Right lobe of liver (tissue), 6 donors: ENCODE results near the gene DVL1. TPM values are rescaled to one million over a fixed set of nuclear protein-coding genes. Genes with fewer than 3 reads are reported as not detected.
A peak's percentile ranks its signal among the peaks of the same experiment; 100 is the strongest.

ENCODE experiments used
- ATAC-seq, 4 donors: fragments of 200-7000 bp; cut with Tn5 transposase; one replicate each; pipeline ENCODE4 v1.9.1; 2020; ENCODE audit warnings: mild to moderate bottlenecking in 4 of 4, moderate library complexity in 4 of 4
- DNase-seq, 3 donors: peaks; one replicate each; pipeline ENCODE4 v3.0.0-alpha.2; 2020
- H3K27ac ChIP-seq, 3 donors: fragments of 200-600 bp; one replicate each; pipeline ENCODE4 v1.8.0; 2022
- H3K27me3 ChIP-seq, 2 donors: fragments of 200-600 bp; one replicate each; pipeline ENCODE4 v1.8.0; 2022
- H3K36me3 ChIP-seq, 4 donors: fragments of 200-600 bp; sonication (generic) in 1 of 4; one replicate each; pipeline versions ENCODE4 v1.5.1 to v1.8.0; 2017 to 2022; ENCODE audit warnings: control low read depth in 1 of 4
- H3K4me1 ChIP-seq, 4 donors: fragments of 200-600 bp; sonication (generic) in 1 of 4; one replicate each; pipeline versions ENCODE4 v1.5.1 to v1.8.0; 2017 to 2022; ENCODE audit warnings: control low read depth in 1 of 4
- H3K4me3 ChIP-seq, 3 donors: fragments of 200-600 bp; one replicate each; pipeline ENCODE4 v1.8.0; 2022
- H3K9me3 ChIP-seq, 4 donors: fragments of 200-600 bp; sonication (generic) in 1 of 4; one replicate each; pipeline versions ENCODE4 v1.5.1 to v1.8.0; 2017 to 2022; ENCODE audit warnings: control low read depth in 1 of 4
- POLR2A ChIP-seq: fragments of 450-650 bp; IDR thresholded peaks from one replicate; pipeline ENCODE4 v1.6.1; 2017; ENCODE audit warnings: antibody characterized with exemption, mild to moderate bottlenecking
- WGBS: methylation state at CpG from one replicate; pipeline ENCODE4 v1.1.6; 2018; ENCODE audit warnings: low coverage, low lambda C conversion rate; ENCODE audit not compliant: insufficient coverage; ENCODE audit errors: missing lambda C conversion rate; 5-methylcytosine and 5-hydroxymethylcytosine counted together
- intact Hi-C, 2 donors: fragments of 100-400 bp; cut with DNase I; formaldehyde crosslinking; loops; one replicate each; pipeline versions ENCODE4 v1.11.2 to v1.14.1; 2022
- total RNA-seq, 6 experiments: library from RNA; depleted of rRNA in 2 of 6; stranded (reverse); fragments of >200 nt in 2 of 6; fragmentation: NEBNext Ultra II Directional in 3 of 6; extraction: Animal tissue kit (Norgen Biotek cat#: 25700) in 3 of 6; gene quantifications; one replicate each; pipeline versions ENCODE4 v1.1.0 to v1.2.4, GENCODE V29; 2016 to 2023
- TF ChIP-seq, protein P1 (sequence below), 4 donors: fragments of 200-600 bp in 3 of 4; fragments of 450-650 bp in 1 of 4; IDR thresholded peaks; one replicate each; pipeline versions ENCODE4 v1.5.1 to v1.8.0; 2016 to 2022; ENCODE audit warnings: antibody characterized with exemption in 4 of 4, mild to moderate bottlenecking in 2 of 4
- donor health status: DM: no; HTN: yes; CAD: no.
- donor health status: DM: no; HTN: no; CAD: no.
- donor health status: DM: no; HTN: no; CAD: no.
- donor health status: DM: no; HTN: yes; CAD: no.
- donor health status: DM: no; HTN: yes; CAD: no.

The DVL1 gene
- total RNA-seq, 6 experiments from 2014 or later: 32.7 to 54.6 (median 41.2) TPM

DNA sequence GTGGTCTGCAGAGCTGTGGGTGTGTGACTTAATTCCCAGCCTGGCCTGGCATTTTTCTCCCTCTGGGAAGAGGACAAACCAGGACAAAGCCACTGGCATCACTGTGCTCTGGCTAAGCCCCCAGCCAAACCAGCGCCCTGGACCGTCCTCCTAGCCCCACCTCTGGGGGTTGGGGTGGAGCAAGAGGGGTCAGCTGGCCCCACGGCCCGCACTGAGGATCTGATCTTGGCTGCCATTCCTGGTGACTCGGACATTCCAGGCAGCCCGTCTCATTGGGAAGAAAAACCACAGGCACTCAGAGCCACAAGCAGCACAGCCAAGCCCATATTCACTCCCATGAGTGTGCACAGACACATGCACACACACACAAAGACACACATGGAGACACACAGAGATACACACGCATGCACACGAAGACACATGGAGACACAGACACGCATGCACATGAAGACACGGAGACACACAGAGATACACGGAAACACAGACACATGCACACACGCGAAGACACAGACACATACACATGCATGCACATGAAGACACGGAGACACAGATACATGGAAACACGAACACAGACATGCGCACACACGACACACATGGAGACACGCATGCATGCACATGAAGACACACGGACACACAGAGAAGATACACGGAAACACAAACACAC is 11.4 kb upstream of the DVL1 start:
- Histone ChIP-seq H3K27me3 (no peaks in the 10 kb centered on the region), H3K27ac (no peak overlapping the region), H3K4me1 (no peaks in the 10 kb centered on the region), H3K36me3 (no peaks in the 10 kb centered on the region), H3K4me3 (no peak overlapping the region), H3K9me3 (no peaks in the 10 kb centered on the region)
- peak in 1 of 4 donors; percentile 11 for ATAC-seq
- DNase-seq: no peak
- WGBS: 88% methylated on average over 12 of the region's 20 CpGs
- intact Hi-C loops: no loop called here
- TF ChIP-seq POLR2A: no peak
- TF ChIP-seq, protein P1, sequence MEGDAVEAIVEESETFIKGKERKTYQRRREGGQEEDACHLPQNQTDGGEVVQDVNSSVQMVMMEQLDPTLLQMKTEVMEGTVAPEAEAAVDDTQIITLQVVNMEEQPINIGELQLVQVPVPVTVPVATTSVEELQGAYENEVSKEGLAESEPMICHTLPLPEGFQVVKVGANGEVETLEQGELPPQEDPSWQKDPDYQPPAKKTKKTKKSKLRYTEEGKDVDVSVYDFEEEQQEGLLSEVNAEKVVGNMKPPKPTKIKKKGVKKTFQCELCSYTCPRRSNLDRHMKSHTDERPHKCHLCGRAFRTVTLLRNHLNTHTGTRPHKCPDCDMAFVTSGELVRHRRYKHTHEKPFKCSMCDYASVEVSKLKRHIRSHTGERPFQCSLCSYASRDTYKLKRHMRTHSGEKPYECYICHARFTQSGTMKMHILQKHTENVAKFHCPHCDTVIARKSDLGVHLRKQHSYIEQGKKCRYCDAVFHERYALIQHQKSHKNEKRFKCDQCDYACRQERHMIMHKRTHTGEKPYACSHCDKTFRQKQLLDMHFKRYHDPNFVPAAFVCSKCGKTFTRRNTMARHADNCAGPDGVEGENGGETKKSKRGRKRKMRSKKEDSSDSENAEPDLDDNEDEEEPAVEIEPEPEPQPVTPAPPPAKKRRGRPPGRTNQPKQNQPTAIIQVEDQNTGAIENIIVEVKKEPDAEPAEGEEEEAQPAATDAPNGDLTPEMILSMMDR (IDR thresholded peaks at IDR 0.05): no peak

DNA sequence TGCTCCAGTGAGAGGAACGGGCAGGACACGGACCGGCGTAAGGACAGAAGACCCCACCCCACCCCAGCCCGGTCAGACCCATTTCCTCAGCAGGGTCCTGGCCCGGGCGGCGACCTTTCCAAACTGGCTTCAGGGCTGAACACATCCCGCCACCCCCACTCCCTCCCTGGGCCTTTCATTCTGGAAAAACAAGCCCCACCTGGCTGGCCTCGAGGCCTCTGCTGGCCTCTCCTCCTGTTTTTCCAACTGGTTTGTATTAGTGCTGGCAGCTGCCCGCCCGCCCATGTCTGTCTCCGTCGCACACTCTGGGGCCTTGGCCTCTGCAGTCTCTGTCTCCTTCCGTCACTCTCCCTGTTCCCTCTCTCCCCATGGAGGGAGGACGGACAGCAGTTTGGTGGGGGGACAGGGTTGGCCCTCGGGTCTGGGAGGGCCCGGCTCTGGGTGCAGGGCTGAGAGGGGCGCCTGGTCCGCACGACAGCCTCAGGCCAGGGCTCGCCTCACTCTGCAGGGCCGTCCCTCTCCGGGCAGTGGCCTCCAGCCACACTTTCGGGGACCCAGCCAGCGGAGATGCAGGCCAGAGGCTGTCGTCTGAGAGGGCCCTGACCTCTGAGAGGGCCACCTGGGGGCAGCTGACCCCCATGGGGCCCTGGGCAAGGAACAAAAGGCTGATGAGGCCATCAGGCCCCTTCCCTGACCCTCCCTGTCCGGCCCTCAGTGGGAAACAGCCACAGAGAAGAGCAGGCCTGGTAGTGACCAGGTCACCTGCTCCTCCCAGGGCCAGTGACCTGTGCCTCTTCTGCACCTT is 10.6 kb upstream of the DVL1 start:
- intact Hi-C loops: no loop called here
- DNase-seq (no peak), ATAC-seq (no peak)
- H3K4me1 ChIP-seq: no peaks in the 10 kb centered on the region
- no peaks in the 10 kb centered on the region for H3K36me3 ChIP-seq
- TF ChIP-seq, protein P1 (IDR thresholded peaks at IDR 0.05): no peak
- no peak for TF ChIP-seq POLR2A
- H3K9me3 ChIP-seq: no peaks in the 10 kb centered on the region
- H3K4me3 ChIP-seq: no peak overlapping the region
- 53% methylated on average over 6 of the region's 28 CpGs for WGBS
- H3K27me3 ChIP-seq: no peaks in the 10 kb centered on the region
- no peak overlapping the region for H3K27ac ChIP-seq

DNA sequence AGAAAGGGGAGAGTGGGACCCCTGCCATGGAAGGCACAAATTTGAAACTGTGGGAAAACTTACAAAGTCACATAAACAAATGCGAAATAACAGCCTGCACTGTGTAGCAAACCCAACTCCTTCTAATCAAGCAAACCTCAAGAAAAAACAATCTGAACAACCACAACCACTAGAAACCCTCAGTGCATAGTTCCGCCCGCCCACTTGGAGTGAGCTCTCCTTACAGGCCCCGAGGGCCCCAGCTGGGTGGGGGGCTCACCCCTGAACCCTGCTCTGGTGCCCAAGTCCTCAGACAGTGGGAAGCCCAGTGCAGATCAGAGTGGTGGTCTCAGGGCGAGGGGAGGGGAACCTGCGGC is 10.1 kb upstream of the DVL1 start:
- Histone ChIP-seq H3K27me3 (peaks cover 0 to 4% of the 10 kb centered on the region in 2 donors), H3K4me3 (no peak overlapping the region), H3K4me1 (no peaks in the 10 kb centered on the region), H3K27ac (no peak overlapping the region), H3K9me3 (no peaks in the 10 kb centered on the region), H3K36me3 (no peaks in the 10 kb centered on the region)
- TF ChIP-seq, protein P1 (IDR thresholded peaks at IDR 0.05): no peak
- TF ChIP-seq POLR2A: no peak
- ATAC-seq: no peak
- DNase-seq: no peak
- intact Hi-C loops: no loop called here
- 48% methylated on average over 4 of the region's 6 CpGs for WGBS

DNA sequence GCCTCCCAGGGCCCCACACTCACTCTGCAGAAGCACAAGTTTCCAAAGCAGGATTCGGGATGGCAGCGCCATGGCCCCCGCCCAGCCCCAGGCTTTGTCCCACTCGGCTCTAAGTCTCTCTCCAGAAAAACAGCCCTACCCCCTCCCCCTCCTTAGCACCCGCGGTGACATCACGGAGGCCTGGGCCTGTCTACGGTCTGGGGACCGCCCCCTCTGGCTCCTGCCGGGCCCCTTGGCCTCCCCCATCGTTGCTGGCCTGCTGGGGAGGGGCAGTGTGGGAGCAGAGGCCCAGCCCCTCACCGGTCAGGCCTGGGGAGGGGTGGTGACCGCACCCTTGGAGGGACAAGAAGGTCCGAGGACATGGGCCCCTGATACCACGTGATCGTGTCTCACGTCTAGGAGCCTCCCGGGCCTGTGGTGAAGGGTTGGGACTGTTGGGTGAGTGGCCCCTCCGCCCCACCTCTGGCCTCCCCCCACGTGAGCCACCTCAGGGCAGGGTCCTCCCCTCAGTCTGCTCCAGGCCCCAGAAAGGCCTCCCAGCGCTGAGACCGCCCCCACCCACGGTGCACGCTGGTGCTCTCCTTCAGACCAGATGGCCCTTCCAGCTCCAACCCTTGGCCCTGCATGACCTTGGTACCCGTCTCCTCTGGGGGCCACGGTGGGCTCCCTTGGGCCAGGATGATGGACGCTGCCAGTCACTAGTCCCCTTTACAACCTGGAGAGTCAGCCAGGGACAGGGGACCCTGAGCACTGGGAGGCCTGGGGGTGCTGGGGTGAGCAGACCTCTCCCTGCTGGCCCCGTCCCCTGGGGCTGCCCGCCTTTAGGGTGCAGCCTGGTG is 9.4 kb upstream of the DVL1 start, which contains the start of gene MXRA8:
TSS of gene MXRA8 (minus strand) at position 123 of the 839 bp plus-strand sequence. CDS start at position 72, 51 bp downstream.
- Histone ChIP-seq H3K27ac (peak within 1 kb of the TSS; percentile 33 to 47 (median 43)), H3K4me3 (peak within 1 kb of the TSS; percentile 11 to 27 (median 14)), H3K9me3 (no peaks in the 10 kb centered on the region), H3K36me3 (no peaks in the 10 kb centered on the region), H3K27me3 (peaks cover 0 to 5% of the 10 kb centered on the region in 2 donors), H3K4me1 (no peaks in the 10 kb centered on the region)
- intact Hi-C loops: no loop called here
- DNase-seq (peak in 1 of 3 donors; percentile 26), ATAC-seq (peak in 2 of 4 donors; percentile 15 to 19)
- WGBS: 31% methylated on average over 6 of the region's 29 CpGs
- TF ChIP-seq, protein P1 (IDR thresholded peaks at IDR 0.05): no peak
- no peak for TF ChIP-seq POLR2A
